Peyer's patch (tissue), 4 donors: ENCODE data around the gene GGT7.

Experiments used
- CTCF ChIP-seq, 6 experiments: fragments of 450-650 bp in 4 of 6; fragments of 200-600 bp in 2 of 6; sonication (generic) in 1 of 6; IDR thresholded peaks; one replicate each; pipeline ENCODE4 v1.5.1; 2017 to 2019; ENCODE audit warnings: antibody characterized with exemption in 6 of 6, mild to moderate bottlenecking in 3 of 6, moderate library complexity in 1 of 6
- POLR2A ChIP-seq, 2 donors: fragments of 450-650 bp; IDR thresholded peaks; one replicate each; pipeline ENCODE4 v1.5.1; 2017; ENCODE audit warnings: antibody characterized with exemption in 2 of 2, mild to moderate bottlenecking in 2 of 2, moderate library complexity in 2 of 2

DNA sequence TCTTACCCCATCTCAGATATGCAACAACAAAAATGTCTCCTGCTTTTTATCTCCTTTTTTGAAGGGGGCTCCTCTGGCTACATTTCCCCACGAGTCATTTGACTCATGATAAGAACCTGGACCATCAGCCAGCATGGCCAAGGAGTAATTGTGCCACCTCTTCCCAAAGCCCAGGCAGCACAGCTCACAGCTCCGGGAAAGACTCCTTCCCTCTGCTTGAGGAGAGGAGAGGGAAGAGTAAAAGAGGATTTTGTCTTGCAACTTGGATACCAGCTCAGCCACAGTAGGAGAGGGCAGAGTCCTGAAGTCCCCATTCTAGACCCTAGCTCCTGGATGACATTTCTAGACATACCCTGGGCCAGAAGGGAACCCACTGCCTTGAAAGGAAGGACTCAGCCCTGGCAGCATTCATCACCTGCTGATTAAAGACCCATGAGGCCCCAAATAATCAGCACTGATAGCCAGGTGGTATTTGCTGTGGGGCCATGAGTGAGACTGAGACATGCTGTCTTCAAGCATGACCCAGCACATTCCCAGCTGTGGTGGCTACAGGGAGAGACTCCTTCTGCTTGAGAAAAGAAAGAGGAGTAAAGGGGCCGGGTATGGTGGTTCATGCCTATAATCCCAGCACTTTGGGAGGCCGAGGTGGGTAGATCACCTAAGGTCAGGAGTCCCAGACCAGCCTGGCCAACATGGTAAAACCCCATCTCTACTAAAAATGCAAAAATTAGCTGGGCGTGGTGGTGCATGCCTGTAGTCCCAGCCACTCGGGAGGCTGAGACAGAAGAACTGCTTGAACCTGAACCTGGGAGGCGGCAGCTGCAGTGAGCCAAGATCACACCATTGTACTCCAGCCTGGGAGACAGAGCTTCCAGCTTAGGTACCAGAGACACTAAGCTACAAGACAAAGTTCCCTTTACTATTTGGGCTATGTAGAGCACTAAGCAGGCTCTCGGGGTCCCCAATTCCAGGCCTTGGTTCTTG lies 75.4 kb downstream of the GGT7 start:
- TF ChIP-seq POLR2A (IDR thresholded peaks at IDR 0.05) (no peak), CTCF (IDR thresholded peaks at IDR 0.05) (no peak)
